Erythroblast (primary cell): Measurements from ENCODE around the gene WASF2.

Experiments
- GATA1 ChIP-seq: IDR thresholded peaks from 2 replicates; pipeline ENCODE4 v1.6.1; 2011; ENCODE audit warnings: low read depth, mild to moderate bottlenecking, control low read depth, low read length, moderate library complexity
- POLR2A ChIP-seq: IDR thresholded peaks from 2 replicates; pipeline ENCODE4 v1.6.1; 2011; ENCODE audit warnings: mild to moderate bottlenecking, low read length

GRCh38 chr1:27509127-27510080 lies 19.4 kb upstream of the WASF2 start:
- TF ChIP-seq POLR2A (no peak), GATA1 (no peak)
